GM19023 (cell line): ENCODE data around the gene ZBTB49.
"Not testable (repeated sequence)": the region's sequence is repeated elsewhere in the genome, so short reads cannot be mapped to it uniquely, and the experiment has no call there.

Experiments used
- ATAC-seq: cut with Tn5 transposase; IDR thresholded peaks from one replicate; pipeline ENCODE4 v1.9.1; 2021; ENCODE audit warnings: mild to moderate bottlenecking, moderate library complexity; ENCODE audit not compliant: unreplicated experiment

Gene ZBTB49

GRCh38 chr4:4323705-4324534 is 33.9 kb downstream of the ZBTB49 start:
- ATAC-seq = no peak

GRCh38 chr4:4325321-4325720 is 35.3 kb downstream of the ZBTB49 start:
- no peak for ATAC-seq

DNA sequence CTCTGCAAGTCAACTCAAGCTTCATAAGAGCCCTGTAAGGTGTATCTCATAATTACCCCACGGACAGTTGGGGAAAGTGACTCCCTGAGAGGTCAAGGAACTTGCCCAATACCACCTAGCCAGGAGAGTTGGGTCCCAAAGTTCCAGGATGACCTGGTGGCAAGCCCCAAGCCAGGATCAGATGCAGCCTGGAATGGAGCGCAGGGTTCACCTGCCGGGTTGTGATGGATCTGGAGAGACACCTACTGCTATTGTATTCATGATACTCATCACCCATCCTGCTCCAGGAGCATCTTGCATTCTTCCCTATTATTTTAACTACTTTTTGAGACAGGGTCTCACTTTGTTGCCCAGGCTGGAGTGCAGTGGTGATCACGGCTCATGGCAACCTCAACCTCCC is 36.1 kb downstream of the ZBTB49 start:
- no peak for ATAC-seq

DNA sequence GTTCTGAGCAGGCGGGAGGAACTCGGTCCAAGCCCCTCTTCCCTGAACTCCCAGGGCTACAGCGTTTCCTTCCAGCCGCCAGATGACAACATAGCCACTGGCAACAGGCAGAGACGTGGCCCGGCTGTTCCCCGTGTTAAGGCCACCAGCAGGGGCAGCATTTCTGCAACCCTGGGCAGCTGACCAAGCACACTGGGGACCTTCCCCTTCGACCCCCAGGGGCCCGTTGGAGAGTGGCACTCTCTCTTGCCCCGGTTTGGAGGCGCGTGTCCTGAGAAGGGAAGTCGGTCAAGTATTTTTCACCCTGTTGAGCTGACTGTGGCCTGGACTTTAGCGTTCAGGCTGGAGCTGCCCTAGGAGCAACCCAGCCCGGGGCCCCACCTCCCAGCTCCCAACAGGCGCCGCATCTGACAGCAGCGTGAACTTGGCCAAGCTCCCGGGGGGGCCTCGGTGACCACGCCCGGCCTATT is 37.6 kb downstream of the ZBTB49 start:
- no peak for ATAC-seq

DNA sequence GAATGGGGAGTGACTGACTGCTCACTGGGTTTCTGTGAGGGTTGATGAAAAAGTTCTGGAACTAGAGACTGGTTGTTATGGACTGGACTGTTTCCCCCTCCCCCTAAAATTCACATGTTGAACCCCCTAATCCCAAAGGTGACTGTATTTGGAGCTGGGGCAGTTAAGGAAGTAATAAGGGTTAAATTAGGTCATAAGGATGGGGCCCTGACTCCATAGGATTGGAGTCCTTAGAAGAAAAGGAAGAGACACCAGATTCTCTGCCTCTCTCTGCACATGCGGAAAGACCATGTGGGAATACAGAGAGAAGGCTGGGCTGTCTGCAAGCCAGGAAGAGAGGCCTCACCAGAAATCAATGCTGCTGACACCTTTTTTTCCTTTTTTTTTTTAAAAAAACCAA is 38.2 kb downstream of the ZBTB49 start:
- ATAC-seq = no peak

DNA sequence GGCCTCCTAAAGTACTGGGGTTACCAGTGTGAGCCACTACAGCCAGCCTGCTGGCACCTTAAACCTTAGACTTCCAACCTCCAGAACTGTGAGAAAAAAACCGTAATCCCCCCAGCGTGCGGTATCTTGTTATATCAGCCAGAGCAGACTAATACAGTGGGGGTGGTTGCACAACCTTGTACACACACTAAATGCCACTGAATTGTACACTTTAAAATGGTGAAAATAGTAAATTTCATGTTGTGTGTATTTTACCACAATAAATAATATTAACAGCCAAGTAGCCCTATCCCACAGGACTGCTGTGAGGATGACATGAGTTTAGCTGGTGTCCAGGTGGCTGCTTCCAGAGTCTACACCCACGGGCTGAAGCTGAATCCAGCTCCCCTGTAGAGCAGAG is 38.8 kb downstream of the ZBTB49 start:
- no peak for ATAC-seq

DNA sequence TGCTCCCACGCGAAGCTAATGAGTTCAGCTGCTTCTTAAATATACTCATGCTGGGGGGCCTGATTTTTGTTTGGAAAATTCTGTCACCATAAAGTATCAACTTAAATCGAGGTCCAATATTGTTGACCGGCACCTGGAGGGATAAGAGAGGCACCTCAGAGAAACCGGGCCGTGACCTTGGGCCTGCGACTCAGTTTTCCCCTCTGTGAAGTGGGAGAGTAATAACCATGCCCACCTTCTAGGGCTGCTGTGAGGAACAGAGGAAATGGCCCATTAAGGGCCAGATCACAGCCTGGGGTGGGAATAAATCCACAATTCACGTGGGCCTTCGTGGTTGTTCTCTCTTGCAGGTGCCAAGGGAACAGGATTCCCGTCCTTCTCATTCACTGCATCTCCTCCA is 39.4 kb downstream of the ZBTB49 start:
- ATAC-seq = no peak

DNA sequence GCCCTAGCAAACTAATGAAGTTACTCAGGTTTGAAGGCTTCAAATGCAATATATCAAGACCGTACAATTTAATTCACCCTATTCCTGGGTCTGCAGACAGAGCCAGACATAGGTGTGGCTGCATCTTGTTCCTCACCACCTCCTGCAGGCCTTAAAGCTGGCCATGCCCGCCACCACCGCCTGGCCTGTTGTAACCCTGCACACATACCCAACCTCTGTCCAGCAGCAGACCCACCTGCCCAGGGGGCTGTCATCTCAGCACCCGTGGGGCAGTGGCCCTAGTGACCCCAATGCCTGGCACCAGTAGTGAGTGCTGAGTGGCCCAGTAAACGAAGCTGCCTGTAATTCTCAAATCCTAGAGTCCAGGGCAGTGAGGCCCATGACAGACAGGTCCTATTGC is 40.7 kb downstream of the ZBTB49 start:
- no peak for ATAC-seq

DNA sequence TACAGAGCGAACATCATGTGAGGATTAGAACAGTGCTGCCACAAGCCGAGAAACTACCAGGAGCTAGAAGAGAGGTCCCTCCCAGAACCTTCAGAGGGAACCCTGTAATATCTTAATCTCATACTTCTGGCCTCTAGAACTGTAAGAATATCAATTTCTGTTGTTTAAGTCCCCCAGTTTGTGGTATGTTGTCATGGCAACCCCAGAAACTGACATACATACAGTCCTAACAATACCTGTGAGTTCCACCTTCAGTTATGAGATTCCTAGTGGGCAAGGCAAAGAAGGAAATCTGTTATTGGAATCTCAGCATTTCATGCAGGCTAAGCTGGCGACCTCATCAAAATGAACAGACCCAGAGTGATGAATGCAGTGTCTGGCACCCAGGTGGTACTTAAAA is 42.5 kb downstream of the ZBTB49 start:
- no peak for ATAC-seq

DNA sequence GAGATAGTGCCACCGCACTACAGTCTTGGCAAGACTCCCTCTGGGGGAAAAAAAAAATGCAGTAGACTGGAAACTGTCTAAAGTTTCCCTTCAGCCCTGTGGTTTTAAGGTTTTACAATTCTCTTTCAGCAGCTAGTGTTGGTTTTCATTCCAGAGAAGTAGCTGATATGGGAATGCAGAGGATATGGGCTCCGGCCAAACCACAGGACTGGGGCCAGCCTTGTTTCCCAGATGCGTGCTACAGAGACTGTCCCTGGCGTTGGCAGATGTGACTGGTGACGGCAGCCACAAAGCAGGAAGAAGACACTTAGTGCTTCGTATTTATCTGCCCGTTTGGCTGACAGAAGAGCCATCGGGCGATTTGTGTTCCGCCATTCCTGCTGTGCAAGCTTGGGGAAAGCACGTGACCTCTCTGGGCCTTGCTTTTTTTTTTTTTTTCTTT is 43.2 kb downstream of the ZBTB49 start:
- no peak for ATAC-seq

- peak; percentile 73 for ATAC-seq
Measured at GRCh38 chr4:4334798-4335520, 44.9 kb downstream of the ZBTB49 start.

DNA sequence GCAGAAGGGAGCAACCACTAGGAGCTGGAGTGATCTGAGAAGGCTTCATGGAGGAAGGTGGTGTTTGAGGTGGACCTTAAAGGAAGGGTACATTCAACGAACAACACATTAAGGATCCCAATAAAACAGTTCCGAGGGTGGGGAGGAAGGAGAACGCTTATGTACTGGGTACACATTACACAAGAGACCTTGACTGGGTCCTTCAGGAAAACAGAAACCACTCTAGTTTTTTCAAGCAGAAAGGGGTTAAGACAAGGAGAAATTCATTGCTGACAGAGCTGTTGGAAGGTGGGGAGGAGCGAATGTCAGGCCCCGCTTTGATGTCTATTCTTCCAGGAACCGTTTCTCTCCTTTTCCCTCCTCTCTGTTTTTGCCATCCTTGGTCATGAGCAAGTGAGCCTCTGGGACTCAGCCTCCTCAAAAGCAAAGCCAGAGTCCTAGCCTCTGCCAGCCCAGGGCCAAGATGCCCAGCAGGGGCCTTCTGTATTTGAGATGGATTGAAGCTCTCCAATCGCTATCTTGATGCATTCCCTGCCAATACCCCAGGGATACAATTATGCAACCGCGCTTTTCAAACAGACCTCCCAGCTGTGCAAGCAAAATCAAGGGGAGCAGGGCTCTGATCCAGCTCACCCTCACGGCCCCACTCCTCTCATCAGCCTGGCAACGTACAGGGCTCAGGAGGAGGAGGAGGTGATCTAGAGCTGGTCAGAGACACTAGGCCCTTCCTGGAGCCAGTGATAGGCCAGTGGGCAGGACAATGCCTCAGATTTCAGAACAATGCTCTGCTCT is 48.4 kb downstream of the ZBTB49 start:
- no peak for ATAC-seq

DNA sequence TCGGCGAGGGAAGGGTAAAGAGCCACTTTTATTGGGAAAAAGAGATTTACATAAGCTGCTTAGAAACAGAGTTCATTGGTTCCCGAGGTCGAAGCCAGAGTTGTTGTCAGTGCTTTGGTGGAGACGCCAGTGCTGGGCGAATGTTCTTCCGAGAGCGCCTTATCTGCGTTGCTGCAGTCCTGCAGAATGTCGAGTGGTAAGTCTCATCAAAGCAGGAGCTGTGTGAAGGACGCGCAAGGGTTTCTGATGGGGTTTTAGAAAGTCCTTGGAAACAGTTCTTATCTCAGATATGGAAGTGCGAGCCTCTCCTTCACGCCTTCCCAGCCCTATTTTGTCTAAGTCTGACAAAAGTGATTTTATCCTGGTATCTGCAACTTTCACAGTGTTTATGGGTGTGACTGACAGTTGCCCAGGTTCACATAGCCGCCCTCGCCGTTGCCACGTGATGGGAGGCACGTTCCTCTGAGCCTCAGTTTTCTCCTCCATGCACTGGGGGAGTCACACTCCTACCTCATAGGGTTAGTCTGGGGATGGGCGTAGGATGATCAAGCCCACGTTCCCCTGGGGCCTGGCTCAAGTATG is 49.5 kb downstream of the ZBTB49 start:
- no peak for ATAC-seq

DNA sequence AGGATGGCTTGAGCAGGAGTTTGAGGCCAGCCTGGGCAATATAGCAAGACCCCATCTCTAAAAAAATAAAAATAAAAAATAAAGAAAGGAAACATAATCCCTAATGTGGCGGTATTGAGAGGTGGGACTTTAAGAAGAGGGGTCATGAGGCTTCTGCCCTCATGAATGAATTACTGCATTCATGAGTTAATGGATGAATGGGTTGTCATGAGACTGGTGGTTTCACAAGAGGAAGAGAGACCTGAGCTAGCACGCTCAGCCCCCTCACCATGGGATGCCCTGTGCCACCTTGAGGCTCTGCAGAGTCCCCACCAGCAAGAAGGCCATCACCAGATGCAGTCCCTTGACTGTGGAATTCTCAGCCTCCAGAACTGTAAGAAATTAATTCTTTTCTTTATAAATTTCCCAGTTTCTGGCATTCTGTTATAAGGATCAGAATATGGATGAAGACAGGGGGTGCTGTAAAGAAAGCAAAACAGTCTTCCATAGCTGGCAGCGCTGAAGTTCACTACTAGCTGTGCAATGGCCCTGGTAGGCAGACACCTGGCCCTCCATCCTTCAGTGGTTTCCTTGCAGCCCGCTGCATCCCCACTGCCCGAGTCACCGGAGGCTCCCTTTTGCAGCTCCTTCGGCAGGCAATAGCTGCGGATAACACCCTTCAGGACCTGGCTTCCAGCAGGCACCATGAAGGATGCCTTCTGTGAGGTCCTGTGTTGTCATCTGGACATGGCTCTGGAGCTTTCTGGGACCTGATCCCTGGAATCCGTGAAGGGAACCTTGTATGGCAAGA is 52.0 kb downstream of the ZBTB49 start:
- ATAC-seq = no peak

DNA sequence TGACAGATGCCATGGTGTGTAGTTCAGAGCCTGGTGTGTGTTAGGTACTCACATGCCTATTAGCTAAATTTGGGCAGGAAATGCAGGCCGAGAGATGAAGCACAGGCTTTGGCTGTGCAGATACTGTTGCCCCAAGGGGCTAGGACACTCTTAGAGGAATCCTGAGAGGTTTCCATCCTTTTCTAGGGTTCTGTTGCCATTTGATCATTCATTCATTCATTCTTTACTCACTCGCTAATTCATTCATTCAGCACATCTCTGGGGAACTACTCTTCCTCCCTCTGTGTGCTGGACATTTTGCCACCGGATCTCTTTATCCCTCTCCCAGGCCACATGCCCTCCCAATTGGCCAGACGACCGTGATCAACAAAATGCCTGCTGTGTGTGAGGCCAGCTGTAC is 53.0 kb downstream of the ZBTB49 start:
- no peak for ATAC-seq

DNA sequence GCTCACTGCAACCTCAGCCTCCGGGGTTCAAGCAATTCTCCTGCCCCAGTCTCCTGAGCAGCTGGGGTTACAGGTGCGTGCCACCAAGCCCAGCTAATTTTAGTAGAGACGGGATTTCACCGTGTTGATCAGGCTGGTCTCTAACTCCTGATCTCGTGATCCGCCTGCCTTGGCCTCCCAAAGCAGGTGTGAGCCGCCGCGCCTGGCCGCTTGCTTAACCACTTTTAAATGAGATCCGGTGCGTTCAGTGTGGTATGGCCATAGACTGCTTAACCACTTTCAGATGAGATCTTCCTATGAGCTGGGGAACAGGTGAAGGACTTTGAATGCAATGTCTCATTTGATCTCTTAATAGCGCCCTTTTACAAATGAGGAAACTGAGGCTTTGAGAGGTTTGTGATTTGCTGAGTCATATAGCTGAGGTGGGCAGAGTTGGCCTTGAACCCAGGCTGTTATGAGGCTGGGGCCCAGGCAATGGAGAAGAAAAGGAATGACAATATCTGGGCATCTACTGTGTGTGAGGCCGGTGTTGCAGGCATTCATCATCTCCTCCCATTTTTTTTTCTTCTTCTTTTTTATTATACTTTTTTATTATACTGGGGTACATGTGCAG is 55.0 kb downstream of the ZBTB49 start:
- ATAC-seq = peak; percentile 92

DNA sequence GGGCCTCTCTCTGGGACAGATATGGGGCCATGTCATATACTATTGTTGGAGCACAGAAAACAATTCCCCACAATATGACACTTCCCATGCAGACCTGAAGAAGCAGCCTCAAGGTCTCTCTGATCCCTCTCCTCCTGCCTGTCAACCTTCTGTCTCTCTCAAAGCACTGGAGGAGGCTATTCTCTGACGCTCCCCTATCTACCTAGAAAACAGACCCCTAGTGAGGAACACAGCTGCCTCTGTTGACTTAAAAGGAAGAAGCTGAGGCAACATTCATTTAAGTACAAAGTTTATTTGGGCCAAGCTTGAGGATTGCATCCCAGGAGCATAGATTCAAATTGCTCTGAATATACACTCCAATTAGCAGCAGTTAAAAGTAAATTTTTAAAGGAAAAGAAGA is 57.5 kb downstream of the ZBTB49 start:
- ATAC-seq = no peak

DNA sequence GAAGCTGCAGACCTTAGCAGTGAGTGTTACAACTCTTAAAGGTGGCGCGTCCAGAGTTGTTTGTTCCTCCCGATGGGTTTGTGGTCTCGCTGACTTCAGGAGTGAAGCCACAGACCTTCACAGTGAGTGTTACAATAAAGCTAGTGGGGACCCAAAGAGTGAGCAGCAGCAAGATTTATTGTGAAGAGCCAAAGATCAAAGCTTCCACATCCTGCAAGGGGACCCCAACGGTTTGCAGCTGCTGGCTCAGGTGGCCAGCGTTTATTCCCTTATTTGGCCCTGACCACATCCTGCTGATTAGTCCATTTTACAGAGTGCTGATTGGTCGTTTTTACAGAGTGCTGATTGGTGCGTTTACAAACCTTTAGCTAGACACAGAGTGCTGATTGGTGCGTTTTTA is 58.5 kb downstream of the ZBTB49 start:
- ATAC-seq = not testable (repeated sequence)

DNA sequence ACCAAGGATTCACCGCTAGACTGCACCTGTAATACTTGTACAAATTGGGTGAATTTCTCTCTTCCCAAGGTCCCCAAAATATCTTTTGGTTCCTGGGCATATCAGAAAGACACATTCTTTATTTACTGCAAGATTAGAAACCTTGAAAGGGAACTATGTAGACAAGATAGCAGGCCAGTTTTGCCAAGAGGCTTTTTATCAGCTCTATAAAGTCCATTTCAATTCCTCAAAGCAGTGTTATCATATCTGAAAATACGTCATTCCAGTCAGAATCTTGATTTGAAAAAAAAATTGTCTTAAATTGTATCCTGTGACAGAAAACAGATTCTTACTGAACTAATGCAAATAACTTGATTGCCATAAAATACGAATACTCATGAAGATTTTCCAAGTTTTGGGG is 59.8 kb downstream of the ZBTB49 start:
- ATAC-seq = no peak

- ATAC-seq = no peak
Measured at GRCh38 chr4:4350909-4351308, 60.9 kb downstream of the ZBTB49 start.
